CD4-positive, alpha-beta T cell treated with Interleukin-17A for 4 hours (primary cell): ENCODE results near the gene B4GALT5.
A peak's percentile ranks its signal among the peaks of the same experiment; 100 is the strongest.

Experiments
- DNase-seq: peaks from one replicate; pipeline ENCODE4 v3.0.0-alpha.2; 2020; ENCODE audit warnings: mixed read lengths

Gene B4GALT5

DNA sequence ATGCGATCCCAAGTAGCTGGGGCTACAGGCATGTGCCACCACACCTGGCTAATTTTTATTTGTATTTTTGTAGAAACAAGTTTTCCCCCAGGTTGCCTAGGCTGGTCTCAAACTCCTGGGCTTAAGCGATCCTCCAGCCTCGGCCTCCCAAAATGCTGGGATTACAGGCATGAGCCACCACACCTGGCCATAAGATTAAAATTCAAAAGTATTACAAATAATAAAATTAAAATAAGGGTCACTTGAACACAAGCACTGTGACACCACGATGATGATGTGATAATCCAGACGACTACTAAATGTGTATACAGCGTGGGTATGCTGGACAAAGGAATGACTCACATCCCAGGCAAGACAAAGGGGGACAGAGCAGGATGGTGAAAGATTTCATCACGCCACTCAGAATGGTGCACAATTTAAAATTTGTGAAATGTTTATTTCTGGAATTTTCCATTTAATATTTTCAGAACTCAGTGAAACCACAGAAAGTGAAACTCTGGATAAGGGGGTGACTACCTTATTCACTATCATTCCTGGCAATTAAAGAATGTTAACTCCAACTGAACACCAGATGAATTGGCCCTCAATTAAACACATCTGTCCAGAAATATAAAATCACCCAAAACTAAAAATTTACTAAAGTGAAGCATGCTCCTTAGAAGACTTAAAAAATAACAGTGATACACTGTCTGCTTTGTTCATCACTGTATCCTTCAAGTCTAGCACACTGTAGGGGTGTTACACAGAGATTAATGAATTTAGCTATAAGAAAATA lies 13.1 kb downstream of the B4GALT5 start:
- DNase-seq: no peak

GRCh38 chr20:49699200-49699992 lies 14.3 kb downstream of the B4GALT5 start:
- DNase-seq: peak; percentile 20

- no peak for DNase-seq
Observed at GRCh38 chr20:49698477-49698876, 15.2 kb downstream of the B4GALT5 start.

- no peak for DNase-seq
Observed at GRCh38 chr20:49697071-49697470, 16.6 kb downstream of the B4GALT5 start.

- DNase-seq: no peak
Observed at GRCh38 chr20:49696594-49696993, 17.1 kb downstream of the B4GALT5 start.

DNA sequence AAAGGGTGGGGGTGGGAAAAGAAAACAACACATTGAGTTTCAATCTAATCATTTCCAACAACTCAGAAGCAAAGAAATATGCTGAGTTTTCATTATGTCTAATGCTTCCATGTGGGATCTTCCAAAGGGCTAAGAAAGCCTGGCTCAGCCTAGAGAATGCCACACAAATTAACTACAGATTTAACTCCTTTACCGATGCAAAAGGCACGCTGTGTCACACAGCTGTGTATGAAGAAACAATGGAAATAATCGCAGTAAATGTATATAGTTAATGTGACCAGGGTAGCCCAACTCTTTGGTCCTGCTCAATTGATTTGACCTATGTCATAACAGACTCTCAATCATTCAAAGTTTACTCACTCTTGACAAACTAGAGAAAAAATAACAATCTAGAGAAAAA lies 17.8 kb downstream of the B4GALT5 start:
- no peak for DNase-seq

DNA sequence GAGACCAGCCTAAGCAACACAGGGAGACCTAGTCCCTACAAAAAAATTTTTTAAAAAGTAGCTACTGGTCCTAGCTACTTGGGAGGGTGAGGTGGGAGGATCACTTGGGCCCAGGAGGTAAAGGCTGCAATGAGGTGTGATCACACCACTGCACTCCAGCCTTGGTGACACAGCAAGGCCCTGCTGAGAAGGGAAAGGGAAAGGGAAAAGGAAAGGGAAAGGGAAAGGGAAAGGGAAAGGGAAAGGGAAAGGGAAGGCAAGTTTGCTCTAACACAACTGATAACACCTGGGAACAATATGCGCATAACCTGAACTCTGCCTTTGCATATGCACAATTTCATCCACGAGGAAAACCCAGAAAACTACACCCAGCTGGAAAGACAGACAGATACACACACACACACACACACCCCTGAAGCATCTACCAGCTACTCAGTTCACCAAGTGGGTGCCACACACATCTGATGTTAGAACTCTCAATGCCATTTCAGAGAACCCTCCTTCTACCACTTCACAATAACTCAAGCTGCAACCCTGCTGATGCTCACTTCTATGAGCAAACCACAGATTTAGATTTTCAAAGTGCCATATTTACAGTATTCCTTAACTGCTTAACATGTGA lies 19.1 kb downstream of the B4GALT5 start:
- DNase-seq: no peak

DNA sequence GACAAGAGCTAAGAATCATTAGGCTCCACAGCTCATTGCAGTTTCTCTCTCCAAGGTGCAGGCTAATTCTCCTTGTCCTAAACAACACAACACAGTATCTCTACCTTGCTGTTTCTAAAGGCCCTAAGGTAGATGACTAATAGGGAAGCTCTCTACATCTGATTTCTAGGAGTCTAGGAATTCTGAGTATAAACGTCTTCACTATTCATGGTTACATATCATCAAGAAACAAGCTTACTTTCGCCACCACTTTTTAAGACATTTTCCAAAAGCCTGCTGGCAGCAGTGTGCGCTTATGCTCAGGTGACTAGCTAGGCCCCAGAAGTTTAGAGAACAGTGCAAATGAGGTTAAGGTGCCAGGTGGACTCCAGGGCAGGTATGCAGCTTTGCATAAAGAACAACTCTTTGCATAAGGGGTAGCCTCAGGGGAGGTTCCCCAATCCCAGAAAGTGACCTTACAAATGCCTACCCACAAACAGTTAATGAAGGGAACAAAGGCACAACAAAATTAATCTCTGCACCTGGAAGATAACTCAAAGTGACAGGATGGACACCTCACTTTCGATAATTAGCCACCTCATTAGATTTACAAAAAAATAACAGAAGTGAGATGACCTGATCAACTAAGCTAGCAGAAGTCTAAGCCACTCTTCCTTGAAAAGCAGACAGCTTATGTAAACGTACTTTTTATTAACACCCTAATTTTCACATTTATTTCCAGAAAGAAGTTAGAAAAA lies 20.1 kb downstream of the B4GALT5 start:
- DNase-seq: no peak

DNA sequence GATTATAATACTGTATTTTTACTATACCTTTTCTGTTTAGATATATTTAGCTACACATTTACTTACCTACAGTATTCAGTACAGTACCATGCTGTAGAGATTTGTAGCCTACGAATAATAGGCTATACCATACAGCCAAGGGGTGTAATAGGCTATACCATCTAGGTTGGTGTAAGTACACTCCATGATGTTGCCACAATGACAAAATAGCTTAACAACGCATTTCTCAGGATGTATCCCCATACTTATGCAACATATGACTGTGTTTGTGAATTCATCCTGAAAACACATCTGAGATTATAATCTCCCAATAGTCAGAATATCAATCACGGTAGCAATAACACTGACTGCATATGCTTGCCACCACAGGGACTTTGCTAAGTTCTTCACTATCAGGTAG lies 20.7 kb downstream of the B4GALT5 start:
- DNase-seq: no peak

DNA sequence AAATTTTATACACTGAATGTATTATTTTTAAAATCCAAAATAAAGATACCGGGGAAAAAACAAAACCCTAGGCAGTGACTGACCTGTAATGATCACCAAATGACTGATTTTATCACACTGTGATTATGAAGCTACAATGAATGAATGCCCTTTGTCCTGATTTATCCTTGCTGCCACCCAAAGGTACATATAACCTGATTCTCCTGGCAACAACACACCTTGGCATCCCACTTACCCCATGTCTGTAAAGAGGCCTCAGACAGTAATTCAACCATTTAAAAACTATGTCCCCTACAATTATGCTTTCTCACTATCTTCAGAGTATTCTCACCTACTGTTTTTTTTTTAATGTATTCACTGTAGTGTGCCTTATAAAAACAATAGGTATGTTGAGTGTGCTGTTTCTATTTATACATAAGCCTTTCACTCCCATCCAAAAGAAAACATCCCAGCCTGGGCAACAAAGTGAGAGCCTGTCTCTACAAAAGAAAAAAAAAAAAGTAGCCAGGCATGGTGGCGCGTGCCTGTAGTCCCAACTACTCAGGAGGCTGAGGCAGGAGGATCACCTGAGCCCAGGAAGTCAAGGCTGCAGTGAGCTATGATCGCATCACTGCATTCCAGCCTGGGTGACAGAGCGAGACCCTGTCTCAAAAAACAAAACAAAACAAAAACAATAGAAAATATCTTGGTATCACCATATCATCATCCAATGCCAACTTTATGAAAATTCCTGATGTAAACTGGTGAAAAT lies 21.7 kb downstream of the B4GALT5 start:
- no peak for DNase-seq

GRCh38 chr20:49690899-49691620 lies 22.6 kb downstream of the B4GALT5 start:
- no peak for DNase-seq

DNA sequence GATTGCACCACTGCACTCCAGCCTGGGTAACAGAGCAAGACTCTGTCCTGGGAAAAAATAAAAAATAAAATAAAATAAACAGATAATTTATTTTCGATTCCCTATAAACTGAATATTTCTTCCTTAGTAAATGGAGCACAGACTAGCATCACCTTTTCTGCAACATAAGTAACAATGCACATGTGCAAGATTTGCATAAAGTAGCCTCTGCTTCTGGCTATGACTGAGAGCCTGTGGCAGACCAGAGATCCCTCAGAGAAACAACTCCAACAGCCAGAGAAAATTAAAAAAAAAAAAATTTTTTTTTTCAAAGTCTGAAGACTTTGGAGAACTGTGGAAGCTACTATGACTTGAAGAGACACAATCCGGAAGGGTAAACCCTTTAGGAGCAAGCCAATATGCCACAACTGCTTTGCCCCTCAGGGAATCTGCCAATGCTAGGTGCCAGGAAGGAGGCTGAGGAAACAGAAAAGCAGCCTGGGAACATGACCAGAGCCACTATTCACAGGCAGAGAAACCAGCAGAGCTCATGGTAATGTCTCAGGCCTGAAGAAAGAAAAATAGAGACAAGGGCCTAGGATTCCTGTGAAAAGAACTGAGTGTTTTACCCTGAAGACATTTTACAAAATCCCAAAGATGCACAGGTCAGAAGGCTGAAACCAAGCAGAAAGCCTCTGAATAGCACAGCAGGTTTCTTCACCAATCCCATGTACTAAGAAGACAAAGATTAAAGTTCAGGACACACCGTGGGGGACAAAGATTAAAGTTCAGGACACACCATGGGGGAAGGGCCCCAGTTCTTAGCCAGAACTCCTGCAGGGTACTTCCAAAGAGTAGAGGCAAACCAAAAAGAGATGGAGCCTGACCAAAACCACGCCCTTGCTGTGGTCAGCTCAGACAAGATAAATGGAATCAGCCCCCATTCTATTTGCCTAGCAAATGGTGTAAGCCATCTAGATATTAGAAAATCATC lies 25.8 kb downstream of the B4GALT5 start:
- no peak for DNase-seq

GRCh38 chr20:49685809-49686208 lies 27.9 kb downstream of the B4GALT5 start:
- no peak for DNase-seq

DNA sequence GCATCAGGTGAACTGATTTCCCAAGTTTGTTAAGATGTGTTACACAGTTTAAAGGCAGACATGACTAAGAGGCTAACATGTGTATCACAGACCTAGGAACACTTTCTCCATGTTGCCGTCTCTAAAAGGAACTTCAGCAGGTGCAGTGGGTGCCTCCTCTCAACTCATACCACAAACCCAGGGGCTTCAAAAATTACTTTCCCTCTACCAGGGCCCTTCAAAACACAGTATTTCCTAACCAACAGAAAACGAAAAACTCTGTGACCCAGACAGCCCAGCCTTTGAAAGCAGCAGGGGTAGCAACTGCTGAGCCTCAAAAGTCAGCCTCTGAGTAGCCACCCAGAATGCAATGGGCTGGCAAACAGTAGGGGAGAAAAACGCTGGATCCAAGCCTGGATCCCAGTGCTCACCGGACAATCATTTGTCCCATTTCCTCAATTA lies 28.5 kb downstream of the B4GALT5 start:
- DNase-seq: no peak

- no peak for DNase-seq
Observed at GRCh38 chr20:49684335-49684997, 29.2 kb downstream of the B4GALT5 start.

GRCh38 chr20:49682798-49683197 lies 30.9 kb downstream of the B4GALT5 start:
- DNase-seq: no peak

GRCh38 chr20:49682278-49682677 lies 31.4 kb downstream of the B4GALT5 start:
- DNase-seq: no peak

DNA sequence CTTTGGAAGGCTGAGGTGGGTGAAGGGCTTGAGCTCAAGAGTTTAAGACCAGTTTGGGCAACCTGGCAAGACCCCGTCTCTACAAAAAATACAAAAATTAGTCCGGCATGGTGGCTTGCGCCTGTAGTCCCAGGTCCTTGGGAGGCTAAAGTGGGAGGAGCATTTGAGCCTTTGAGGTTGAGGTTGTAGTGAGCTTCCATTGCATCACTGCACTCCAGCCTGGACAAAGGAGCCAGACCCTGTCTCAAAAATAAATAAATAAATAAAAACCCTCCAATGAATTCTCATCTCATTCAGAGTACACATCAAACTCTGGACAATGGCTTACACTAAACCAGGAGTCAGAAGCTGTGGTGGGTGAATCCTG lies 31.8 kb downstream of the B4GALT5 start:
- DNase-seq: no peak

DNA sequence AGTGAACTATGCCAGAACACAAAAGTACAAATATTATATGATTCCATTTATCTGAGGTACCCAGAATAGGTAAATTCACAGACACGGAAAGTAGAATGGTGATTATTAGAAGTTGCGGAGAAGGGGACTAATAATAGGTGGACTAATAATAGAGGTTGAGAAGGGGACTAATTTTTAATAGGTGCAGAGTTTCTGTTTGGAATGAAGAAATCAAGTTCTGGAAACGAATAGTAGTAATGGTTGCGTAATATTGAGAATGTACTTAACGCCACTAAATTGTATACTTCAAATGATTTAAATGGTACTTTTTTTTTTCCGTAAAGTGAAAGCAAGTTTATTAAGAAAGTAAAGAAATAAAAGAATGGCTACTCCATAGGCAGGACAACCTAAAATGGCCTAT lies 33.2 kb downstream of the B4GALT5 start:
- no peak for DNase-seq

DNA sequence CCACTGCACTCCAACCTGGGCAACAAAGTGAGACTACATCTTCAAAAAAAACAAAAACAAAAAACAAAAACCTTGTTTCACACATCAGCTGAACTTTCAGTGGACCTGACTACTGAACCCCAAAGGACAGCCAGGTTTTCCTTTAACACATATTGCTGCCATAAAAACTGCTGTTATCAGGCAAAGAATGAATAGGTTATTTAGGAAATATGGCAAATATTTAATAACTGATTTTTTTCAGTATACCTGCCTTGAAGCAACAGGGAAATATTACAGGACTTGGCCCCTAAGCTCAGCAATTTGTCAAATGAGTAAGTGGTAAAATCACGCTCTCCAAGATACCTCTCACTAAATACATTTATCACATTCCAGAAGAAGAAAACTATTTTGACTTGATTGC lies 34.0 kb downstream of the B4GALT5 start:
- DNase-seq: no peak
